GM19238 (cell line): ENCODE results near the gene TAP1.

Experiments
- DNase-seq: peaks from one replicate; pipeline ENCODE4 v3.0.0; 2011; ENCODE audit warnings: low spot score; ENCODE audit not compliant: insufficient read length

TAP1 gene

DNA sequence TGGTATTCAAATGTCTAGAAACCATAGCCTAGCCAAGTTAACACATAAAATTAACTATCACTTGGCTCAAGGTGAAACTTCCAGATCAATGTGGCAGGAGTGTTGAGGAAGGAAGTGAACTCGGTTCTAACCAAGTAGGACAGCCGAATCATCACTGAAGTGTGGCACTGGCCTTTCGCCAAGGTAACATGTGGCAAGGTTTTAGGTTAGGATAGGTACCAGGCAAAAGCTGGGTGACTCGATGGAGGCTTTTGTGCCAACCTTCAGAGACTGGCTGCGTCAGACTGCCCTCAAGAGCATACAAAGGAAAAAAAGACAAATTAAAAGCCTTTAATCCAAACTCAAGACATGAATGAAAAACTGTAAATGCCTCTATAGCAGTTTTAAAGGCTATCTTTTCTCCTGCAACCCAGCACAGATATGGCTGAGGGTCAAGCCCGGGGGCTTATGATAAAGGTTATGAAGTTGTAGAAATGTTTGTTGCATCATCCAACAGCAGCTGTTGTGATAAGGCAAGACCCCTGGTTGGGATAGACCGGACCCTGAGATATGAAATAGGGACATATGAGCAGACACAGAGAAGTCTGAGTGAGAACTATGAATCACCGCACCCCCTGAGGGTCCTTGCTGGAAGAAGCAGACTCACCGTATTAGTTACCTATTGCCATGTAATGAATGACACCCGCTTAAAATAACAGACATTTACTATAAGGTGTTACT, 12.4 kb upstream of the TAP1 start:
- DNase-seq = no peak

DNA sequence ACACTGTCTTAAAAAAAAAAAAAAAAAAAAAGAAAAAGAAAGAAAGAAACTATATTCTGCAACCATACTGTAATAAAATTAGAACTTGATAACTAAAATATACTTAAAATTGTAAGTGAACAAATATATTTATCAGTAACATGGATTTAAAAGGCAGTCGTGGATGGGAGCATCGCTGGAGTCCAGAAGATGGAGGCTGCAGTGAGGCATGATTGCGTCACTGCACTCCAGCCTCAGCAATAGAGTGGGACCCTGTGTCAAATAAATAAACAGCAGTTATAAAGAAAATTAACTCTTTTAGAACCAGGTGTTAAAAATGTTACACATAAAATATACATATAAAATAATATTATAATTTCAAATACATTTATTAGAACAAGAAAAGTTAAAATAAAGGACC, 9.2 kb upstream of the TAP1 start:
- DNase-seq = no peak

DNA sequence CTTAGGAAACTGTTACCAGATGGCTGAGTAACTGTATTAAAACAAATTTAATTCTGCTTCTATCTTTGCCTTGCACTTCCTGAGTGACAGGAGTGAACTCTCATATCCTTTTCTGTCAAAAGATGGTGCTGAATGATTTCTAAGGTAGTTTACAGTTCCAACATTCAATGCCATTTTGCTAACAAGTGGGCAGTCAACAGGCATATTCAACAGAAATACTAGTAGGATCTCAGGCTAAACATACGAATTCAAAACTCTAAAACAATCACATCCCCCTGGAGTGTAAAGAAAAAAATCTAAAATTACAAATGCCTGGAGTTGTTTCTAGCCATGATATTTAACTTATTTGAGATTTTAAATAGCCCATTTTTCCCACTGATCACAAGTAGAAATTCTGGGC, 7.2 kb upstream of the TAP1 start:
- DNase-seq = no peak

DNA sequence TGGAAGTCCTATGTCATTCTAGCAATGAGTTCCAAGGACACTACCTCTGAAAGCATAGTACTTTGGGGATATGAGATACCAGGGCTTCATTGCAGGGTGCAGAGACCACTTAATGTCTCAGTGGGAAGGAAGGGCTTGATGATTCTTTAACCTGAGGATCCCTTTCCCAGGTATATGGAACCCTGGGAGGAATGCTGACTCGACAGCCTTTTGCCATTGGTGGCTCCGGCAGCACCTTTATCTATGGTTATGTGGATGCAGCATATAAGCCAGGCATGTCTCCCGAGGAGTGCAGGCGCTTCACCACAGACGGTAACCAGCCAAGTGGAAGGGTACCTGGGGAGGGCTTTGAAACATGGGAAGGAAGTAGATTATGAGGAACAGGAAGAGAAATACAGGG, 4.7 kb upstream of the TAP1 start:
- no peak for DNase-seq

DNA sequence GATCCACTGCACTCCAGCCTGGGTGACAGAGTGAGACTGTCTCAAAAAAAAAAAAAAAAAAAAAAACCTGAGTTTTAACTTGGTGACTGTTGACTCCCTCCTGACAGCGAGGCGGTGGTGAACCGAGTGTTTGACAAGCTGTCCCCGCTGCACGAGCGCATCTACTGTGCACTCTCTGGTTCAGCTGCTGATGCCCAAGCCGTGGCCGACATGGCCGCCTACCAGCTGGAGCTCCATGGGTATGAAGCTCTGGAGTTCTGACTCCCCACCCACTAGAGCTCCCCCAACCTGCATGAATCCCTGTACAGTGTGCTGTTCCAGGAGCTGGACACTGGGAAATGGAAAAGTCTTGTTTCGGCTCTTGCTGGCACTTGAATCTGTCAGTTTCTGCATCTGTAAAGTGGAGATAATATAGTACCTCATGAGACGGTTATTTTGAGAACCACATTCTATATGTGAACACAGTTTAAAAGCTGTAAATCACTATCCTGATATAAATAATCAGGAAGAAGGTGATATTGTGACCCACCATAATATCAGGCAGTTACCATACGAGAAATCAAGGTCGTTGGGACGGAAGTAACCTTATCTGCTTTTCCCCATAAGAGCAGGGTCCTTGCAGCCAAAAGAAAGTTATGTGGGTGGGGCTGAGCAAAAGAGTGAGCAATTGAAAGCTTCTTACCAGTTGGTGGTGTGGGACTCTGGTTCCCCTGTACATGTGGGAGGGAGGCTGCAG, 3.8 kb upstream of the TAP1 start:
- DNase-seq = no peak

DNA sequence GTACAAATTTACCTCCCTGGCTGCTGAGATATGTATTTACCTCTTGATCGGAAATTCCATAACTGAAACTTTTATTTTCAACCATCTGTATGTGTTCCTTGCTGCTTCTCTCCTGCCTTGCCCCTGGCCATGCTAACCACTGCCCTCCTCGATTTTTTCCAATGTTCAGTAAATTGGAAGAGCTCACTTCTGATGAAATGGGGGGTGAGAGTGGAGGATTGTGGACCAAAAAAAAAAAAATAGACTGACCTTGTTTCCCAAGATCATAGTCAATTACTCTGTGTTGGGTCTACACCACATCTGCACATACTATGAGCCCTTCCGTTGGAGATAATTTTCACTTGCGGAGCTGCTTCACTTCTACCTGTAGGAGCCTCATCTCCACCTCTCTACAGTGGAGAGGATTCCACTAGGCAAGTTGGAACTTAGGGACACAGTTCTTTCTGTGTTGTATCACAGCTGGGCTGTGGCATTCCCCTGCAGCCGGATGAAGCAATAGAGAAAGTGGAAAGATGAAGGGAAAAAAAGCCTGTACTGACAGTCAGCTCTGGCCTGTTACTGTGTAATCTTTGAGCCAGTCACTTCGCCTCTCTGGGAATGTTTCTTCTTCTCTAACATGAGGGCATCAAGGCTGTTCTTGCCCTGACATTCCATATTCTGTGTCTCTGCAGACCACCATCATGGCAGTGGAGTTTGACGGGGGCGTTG, 2.1 kb upstream of the TAP1 start:
- DNase-seq = no peak

DNA sequence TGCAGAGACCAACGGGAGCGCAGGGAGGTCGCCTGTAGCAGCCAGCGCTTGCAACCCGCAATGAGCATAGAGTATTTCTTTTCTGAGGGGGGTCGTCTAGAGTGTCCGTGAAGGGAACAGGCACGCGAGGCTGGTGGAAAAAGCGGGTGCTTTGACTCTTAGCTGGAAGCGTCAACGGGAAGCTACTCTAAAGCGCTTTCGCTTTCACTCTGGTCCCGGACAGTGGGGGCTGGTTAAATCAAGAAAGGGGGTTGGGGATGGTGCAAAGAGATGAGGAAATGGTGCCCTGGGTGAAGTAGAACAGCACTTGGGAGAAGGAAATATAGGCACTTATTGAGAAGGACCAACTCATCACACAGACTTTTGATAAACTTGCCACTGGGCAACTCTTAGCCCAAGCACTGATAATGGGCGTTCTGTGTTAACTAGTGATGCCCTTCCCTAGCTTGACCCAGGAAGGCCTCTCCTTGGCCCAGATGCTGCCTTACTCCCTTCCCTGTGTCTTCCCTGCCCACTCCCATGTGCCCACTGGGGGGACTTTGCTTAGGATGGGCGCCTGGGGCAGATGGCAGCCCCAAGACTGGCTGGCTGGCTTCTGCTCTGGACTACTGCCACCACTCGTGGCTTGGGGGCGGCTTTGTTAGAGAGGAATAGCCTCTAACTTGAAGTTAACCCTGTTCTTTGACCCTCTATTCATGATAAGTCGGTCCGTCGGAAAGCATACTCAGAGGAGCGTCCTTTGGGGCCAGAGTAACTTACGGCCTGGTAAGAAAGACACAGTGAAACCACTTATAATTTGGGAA, 1.1 kb upstream of the TAP1 start:
- DNase-seq = no peak

DNA sequence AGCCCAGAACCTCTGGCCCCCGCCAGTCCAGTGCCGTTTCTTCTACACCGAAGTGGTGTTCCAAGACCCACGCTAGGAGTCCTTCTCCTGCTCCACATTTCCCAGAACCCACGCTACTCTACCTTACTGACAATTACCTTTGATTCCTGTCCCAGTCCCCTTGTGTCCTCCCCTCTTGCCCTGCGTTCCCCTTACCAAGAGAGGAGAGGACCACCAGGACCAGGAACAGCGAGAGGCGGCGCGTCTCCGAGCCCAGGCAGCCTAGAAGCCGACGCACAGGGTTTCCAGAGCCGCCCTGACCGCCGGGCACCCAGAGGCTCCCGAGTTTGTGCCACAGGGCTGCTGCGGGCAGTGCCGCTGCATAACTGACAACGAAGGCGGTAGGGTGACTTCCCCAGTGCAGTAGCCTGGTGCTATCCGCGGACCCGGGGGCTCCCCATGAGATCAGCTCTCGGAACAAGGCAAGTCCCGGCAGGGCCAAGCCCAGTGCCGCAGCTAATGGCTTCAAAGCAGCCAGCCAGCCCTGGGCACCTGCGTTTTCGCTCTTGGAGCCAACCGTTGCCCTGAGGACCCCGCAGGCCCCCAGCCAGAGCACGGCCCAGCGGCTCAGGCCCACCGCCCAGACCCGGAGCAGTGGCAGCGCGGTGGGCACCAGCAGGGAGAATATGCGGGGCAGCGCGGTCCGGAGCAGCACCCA, 512 bp downstream of the TAP1 start:
- DNase-seq = no peak

DNA sequence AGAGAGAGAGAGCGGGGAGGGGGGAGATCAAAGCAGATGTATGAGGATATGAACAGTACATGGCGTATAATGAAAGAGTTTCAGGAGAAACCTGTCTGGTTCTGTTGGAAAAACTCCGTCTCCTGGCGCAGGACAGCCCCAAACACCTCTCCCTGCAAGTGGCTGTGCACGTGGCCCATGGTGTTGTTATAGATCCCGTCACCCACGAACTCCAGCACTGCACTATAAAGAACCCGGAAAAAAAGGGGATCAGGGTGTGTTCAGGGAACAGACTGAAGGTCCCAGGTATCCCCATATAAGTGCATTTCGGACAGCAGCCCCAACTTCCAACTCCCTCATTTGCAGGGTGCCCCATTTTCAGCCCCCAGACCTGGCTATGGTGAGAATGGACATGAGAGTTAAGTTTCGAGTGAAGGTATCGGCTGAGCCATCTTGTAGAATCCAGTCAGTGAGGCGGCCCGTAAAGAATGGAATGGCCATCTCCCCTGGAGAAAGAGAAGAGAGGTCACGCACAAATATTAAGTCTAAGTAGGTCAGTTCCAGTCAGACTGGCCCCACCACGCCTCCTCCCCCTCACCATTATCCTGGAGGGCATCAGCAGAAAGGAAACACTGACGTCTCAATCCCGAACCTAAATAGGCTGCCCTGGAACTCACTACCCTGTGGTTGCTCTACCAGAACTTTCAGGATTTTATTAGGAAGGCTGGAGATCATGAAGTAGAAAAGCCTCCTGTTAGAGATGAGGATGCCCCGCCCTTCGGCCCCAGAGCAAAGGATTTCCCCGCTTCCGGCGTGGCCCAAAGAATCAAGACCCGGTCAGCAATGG, 1.3 kb downstream of the TAP1 start:
- no peak for DNase-seq

DNA sequence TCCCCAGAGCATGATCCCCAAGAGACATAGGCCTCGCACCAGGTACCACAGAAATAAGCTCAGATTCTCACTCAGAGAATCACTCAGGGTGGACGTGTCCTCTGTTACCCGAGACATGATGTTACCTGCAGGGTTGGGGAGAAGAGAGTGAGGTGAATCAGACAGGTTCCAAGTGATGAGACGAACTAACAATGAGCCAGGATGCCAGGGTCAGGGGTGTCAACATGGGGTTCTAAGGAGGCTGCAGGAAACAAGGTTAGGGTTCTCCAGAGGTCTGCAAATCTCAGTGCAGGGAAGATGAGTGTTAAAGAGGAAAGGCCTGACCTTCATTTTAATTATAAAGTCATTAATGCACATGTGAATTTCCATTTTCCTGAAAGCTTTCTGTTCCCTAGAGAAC, 2.5 kb downstream of the TAP1 start:
- no peak for DNase-seq

DNA sequence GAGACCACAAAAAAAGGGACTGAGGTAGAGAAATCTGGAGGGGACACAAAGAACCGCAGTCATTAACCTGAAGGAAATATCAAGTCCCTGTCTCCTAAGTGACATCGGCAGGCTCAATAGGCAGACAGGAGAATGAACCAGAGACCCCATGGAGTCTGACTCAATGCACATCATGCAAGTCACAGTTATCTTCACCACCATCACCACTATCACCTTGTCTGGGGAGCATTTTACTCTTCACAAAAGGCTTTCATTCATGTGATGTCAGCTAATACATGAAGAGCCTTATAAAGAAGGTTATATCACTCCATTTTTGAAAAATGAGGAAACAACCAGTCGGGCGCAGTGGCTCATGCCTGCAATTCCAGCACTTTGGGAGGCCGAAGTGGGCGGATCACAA, 4.4 kb downstream of the TAP1 start:
- no peak for DNase-seq

DNA sequence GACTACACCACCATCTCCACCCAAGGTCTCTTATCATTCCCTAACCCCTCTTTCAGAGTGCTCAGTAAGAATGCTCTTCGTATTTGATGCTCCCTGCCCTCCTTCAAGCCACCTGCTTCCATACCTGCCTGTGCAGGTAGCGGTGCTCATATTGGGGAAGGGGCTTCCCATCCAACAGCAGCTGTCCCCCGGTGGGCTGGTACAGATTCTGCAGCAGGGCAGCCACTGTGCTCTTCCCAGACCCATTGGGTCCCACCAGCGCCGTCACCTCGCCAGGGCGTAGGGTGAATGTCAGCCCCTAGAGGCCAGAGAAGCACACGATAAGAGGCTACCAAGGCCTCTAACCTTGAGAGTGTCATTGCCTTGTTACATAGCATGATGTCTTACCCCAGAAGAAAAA, 5.7 kb downstream of the TAP1 start:
- DNase-seq = no peak

DNA sequence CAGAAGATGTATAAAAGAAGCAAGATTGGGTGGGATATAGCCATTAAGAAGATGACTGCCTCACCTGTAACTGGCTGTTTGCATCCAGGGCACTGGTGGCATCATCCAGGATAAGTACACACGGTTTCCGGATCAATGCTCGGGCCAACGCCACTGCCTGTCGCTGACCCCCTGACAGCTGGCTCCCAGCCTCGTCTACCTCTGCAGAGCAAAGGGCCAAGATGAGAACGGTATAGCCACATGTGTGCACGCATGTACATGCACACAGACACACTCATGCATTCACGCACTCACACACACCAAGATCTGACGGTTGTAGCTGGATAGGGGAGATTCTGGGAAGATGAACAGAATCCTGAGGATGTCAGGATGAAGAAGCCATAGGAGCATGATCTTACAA, 6.5 kb downstream of the TAP1 start:
- no peak for DNase-seq

DNA sequence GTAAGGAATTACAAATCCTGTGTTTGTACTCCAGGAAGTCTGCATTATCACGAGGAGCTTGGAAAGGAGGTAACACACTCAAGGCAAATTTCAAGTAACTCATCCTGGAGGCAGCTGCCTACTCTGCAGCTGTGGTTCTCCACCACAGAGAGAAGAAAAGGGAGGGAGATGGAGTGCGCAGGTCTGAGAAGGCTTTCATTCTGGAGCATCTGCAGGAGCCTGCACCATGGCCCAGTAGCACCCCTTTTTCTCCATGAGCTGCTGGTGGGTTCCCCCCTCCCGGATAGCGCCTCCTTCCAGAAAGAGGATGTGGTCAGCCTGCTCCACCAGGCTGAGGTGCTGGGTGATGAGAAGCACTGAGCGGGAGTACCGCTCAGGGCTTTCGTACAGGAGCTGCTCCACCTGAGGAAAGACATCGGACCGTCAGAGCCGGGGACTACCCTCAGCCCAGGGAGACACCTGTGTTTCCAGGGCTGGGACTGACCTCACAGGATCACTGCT, 8.1 kb downstream of the TAP1 start:
- DNase-seq = no peak

DNA sequence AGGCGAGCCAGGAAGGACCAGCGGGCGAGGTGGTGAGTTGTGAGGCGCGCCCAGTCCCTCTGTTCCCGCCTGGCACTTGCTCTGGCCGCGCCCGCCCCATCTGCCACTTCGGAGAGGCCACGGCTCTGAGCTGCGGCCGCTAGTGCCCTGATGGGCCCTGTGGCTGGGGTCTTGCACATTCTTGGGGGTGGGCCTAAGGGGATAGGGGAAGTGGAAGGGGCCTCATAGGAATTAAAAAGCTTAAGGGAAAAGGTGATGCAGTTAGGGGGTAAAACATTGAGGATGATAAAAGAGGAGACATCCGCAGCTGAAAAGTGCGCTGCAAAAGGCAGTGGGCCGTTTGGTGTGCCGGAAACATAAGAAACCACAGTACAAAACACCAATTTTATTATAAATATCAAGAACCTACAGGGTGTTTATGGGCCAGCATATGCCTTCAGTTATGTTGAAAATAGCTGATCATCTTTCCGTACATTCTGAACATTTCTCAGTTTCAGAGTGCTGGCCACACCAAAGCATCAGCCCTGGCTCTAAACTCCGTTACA, 8.6 kb downstream of the TAP1 start:
- DNase-seq = no peak

DNA sequence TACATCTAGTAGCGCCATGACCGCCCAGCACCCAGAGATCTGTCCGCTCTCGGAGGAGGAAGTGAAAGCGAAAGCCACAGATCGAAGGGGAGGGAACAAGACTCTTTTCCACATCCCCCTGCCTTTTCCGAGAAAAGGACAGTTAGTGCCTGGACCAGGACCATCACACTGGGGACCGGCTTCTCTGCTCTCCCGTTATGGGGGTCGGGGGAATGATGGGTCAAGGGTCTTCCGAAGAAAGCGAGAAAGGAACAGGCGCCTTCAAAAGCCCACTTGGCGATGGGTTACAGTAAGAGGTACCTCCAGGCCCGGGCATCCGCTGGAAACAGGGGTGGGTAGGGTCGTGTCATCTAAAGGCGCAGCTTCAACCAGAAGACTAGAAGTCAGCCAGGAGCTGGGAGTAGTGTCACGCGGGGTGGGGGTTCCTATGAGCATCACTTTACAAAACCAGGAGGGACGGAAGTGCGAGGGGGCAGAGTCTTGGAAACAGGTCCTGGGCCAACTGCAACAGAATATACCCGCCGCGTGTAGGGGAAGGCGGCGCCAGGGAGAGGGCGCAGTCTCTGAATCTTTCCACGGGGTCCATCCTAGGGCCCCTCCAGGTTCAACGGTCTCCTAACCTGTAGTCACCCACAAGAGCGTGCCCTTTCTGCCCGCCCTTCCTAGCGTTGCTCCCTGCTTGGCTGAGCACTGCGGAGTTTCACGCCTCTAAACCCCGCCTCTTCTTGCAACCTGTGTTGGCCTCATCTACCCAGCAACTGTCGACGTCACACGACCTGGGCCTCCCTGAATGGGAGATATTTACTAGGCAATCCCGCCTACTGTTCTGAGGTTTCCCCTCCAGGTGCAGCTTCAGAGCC, 9.3 kb downstream of the TAP1 start, which contains the start of gene PSMB8:
PSMB8 (minus strand) TSS at position 69 of the 860 bp plus-strand sequence; CDS start at position 18, 51 bp downstream.
- peak; percentile 70 for DNase-seq

DNA sequence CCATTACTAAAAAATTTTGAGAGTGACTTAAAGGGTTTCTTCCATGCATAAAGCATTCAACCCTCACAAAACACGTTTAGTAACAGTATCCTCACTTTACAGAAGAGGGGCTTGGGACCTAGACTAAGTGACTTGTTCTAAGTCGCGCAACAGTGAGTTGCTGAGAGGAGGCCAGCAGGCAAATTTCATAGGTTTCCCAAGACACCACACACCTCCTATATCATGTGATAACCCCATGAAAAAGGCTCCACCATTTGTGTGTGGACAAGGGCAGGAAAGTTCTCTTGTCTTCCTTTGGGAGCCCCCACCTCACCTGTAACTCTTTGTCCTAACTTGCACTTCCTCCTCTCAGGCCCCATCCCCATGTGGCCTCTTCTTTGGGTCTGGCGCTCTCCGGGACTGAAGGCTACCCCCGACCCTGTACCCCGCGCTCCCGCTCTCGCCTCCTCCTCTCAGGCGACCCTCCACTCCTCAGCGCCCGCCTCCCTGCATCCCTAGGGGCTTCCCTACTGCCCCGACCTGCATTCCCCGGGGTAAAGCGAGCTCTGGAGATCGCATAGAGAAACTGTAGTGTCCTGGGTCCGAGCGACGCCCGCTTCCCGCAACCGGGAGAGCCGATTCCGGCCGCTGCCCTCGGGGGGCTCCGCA, 10.0 kb downstream of the TAP1 start:
- no peak for DNase-seq

DNA sequence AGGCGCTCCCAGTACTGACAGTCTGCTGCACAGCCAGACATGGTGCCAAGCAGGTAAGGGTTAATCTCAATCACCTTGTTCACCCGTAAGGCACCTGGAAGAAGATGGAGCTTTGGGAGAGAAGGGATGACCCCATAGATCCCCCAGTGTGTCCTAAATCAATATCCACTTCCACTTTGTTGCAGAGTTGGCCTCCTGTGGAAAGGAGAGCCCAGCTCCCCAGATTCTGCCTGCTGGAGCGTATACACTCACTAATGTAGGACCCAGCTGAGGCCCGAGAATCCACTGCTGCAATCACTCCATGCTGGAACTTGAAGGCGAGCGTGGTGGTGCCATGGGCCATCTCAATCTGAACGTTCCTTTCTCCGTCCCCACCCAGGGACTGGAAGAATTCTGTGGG, 10.8 kb downstream of the TAP1 start:
- no peak for DNase-seq
